Body of pancreas (tissue), 4 donors: ENCODE results near the gene MERTK. TPM values are rescaled to one million over a fixed set of nuclear protein-coding genes. Genes with fewer than 3 reads are reported as not detected.
"Not testable (repeated sequence)": the region's sequence is repeated elsewhere in the genome, so short reads cannot be mapped to it uniquely, and the experiment has no call there.

Source experiments
- ATAC-seq: fragments of 150-250 bp; one replicate; pipeline ENCODE4 v1.9.1; 2016
- DNase-seq, 4 donors: peaks; one replicate each; pipeline ENCODE4 v3.0.0-alpha.2; 2019
- H3K27ac ChIP-seq, 4 donors: fragments of 200-600 bp; sonication (generic); 1 replicate in 3 of 4; 2 replicates in 1 of 4; pipeline versions ENCODE4 v1.5.1 to v1.6.1; 2016 to 2019; ENCODE audit warnings: mild to moderate bottlenecking in 1 of 4, mixed read lengths in 1 of 4, moderate library complexity in 1 of 4
- H3K27me3 ChIP-seq, 2 donors: fragments of 200-600 bp; sonication (generic); one replicate each; pipeline ENCODE4 v1.6.0; 2016; ENCODE audit warnings: mild to moderate bottlenecking in 1 of 2
- H3K36me3 ChIP-seq, 2 donors: fragments of 200-600 bp; sonication (generic); replicated peaks in 1 of 2; 2 replicates each; pipeline ENCODE4 v1.5.1; 2016; ENCODE audit warnings: low read depth in 2 of 2; ENCODE audit not compliant: insufficient read depth in 1 of 2
- H3K4me1 ChIP-seq: fragments of 200-600 bp; sonication (generic); one replicate; pipeline ENCODE4 v1.6.0; 2016
- H3K4me3 ChIP-seq, 2 donors: fragments of 200-600 bp; sonication (generic); 1 replicate in 1 of 2; 2 replicates in 1 of 2; pipeline ENCODE4 v1.5.1; 2016 to 2019
- H3K9me3 ChIP-seq, 3 donors: fragments of 200-600 bp; sonication (generic); 1 replicate in 2 of 3; 2 replicates in 1 of 3; pipeline ENCODE4 v1.5.1; 2016
- CTCF ChIP-seq, 7 experiments: fragments of 450-650 bp in 4 of 7; fragments of 200-600 bp in 3 of 7; sonication (generic) in 3 of 7; IDR thresholded peaks; one replicate each; pipeline ENCODE4 v1.5.1; 2016 to 2019; ENCODE audit warnings: antibody characterized with exemption in 7 of 7
- POLR2A ChIP-seq, 3 donors: fragments of 450-650 bp; IDR thresholded peaks; one replicate each; pipeline ENCODE4 v1.6.1; 2016; ENCODE audit warnings: antibody characterized with exemption in 3 of 3, mild to moderate bottlenecking in 2 of 3
- WGBS, 2 donors: methylation state at CpG; one replicate each; pipeline ENCODE4 v1.1.5; 2017; 5-methylcytosine and 5-hydroxymethylcytosine counted together
- intact Hi-C: fragments of 100-400 bp; cut with DNase I; formaldehyde crosslinking; loops from one replicate; pipeline ENCODE4 v1.15.1; 2023
- total RNA-seq, 2 donors: library from RNA; depleted of rRNA; stranded (reverse); fragments of >200 nt; gene quantifications; one replicate each; pipeline ENCODE4 v1.1.0, GENCODE V29; 2016

Gene MERTK
- total RNA-seq, 2 donors from 2014 or later, result 7.9 to 9.6 TPM

- 72 to 96% methylated on average over 3 of the region's 3 CpGs for WGBS, 2 donors
- no peaks in the 10 kb centered on the region for H3K9me3 ChIP-seq
- no peaks in the 10 kb centered on the region for H3K27me3 ChIP-seq
- intact Hi-C loops, result no loop called here
- ATAC-seq (no peak), DNase-seq (no peak)
- H3K27ac ChIP-seq, result no peak overlapping the region
- TF ChIP-seq CTCF (IDR thresholded peaks at IDR 0.05) (no peak), POLR2A (IDR thresholded peaks at IDR 0.05) (no peak)
- no peaks in the 10 kb centered on the region for H3K36me3 ChIP-seq
- peaks cover 15% of the 10 kb centered on the region for H3K4me1 ChIP-seq
- no peak overlapping the region for H3K4me3 ChIP-seq
Measured at GRCh38 chr2:112034924-112035323, 136.5 kb downstream of the MERTK start.

- intact Hi-C loops, result no loop called here
- H3K36me3 ChIP-seq, result no peaks in the 10 kb centered on the region
- H3K4me3 ChIP-seq, result no peak overlapping the region
- H3K9me3 ChIP-seq, result no peaks in the 10 kb centered on the region
- WGBS, 2 donors, result 77 to 81% methylated on average over 1 of the region's 1 CpG
- TF ChIP-seq POLR2A (IDR thresholded peaks at IDR 0.05) (no peak), CTCF (IDR thresholded peaks at IDR 0.05) (no peak)
- no peak overlapping the region for H3K27ac ChIP-seq
- H3K4me1 ChIP-seq, result peaks cover 15% of the 10 kb centered on the region
- DNase-seq, result no peak
- H3K27me3 ChIP-seq, result no peaks in the 10 kb centered on the region
- no peak for ATAC-seq
Measured at GRCh38 chr2:112035786-112036185, 137.4 kb downstream of the MERTK start.

- intact Hi-C loops, result not testable (repeated sequence)
Measured at GRCh38 chr2:112039556-112039955, 141.1 kb downstream of the MERTK start.

GRCh38 chr2:112040066-112040465, 141.7 kb downstream of the MERTK start:
- intact Hi-C loops, result loop anchor here (5.0 kb wide), 1 partner anchor 143 kb away; the partner anchor contains the start of gene MERTK
- H3K4me1 ChIP-seq, result peaks cover 16% of the 10 kb centered on the region
- H3K9me3 ChIP-seq, H3K27ac ChIP-seq, H3K27me3 ChIP-seq, DNase-seq, H3K36me3 ChIP-seq, ATAC-seq, H3K4me3 ChIP-seq: not testable (repeated sequence)
- 88 to 92% methylated on average over 2 of the region's 2 CpGs for WGBS, 2 donors

More at GRCh38 chr2:112039556-112039955, 141.1 kb downstream of the MERTK start:
- H3K27me3 ChIP-seq, DNase-seq, H3K27ac ChIP-seq, H3K9me3 ChIP-seq, H3K36me3 ChIP-seq, H3K4me3 ChIP-seq, ATAC-seq: not testable (repeated sequence)
- H3K4me1 ChIP-seq, result peaks cover 16% of the 10 kb centered on the region
- WGBS, 2 donors, result 87 to 94% methylated on average over 10 to 12 of the region's 12 CpGs

GRCh38 chr2:112041460-112041859, 143.1 kb downstream of the MERTK start:
- 28 to 34% methylated on average over 6 of the region's 6 CpGs for WGBS, 2 donors
- peak in 3 of 4 donors; percentile 47 to 71 (median 52) for DNase-seq

GRCh38 chr2:112045446-112046014, 147.1 kb downstream of the MERTK start:
- Histone ChIP-seq H3K9me3 (no peaks in the 10 kb centered on the region), H3K27ac (no peak overlapping the region), H3K4me1 (peaks cover 32% of the 10 kb centered on the region), H3K27me3 (no peaks in the 10 kb centered on the region), H3K4me3 (no peak overlapping the region), H3K36me3 (no peaks in the 10 kb centered on the region)
- intact Hi-C loops, result no loop called here
- DNase-seq (no peak), ATAC-seq (no peak)
- no peak for TF ChIP-seq POLR2A (IDR thresholded peaks at IDR 0.05)
- TF ChIP-seq CTCF (IDR thresholded peaks at IDR 0.05), result no peak

More at GRCh38 chr2:112041460-112041859, 143.1 kb downstream of the MERTK start:
- H3K4me3 ChIP-seq, ATAC-seq, H3K9me3 ChIP-seq, H3K27me3 ChIP-seq, H3K36me3 ChIP-seq: not testable (repeated sequence)
- H3K27ac ChIP-seq, result peak overlapping the region in 2 of 4 donors; percentile 38 to 40
- intact Hi-C loops, result loop anchor here (5.0 kb wide), 1 partner anchor 144 kb away; the partner anchor contains the start of gene MERTK
- H3K4me1 ChIP-seq, result peaks cover 16% of the 10 kb centered on the region
